Kidney (tissue), 14 donors: ENCODE results near the gene ACTRT2. TPM values are rescaled to one million over a fixed set of nuclear protein-coding genes. Genes with fewer than 3 reads are reported as not detected.

Source experiments
- DNase-seq, 5 donors: peaks; one replicate each; pipeline ENCODE4 v3.0.0-alpha.2; 2013 to 2020
- FAIRE-seq: peaks from 2 replicates; lab custom pipeline; 2012; peaks lifted over from hg19 to GRCh38; lab: Jason Lieb, UNC
- H3K27ac ChIP-seq, 2 donors: one replicate each; pipeline ENCODE4 v1.7.0; 2013; ENCODE audit warnings: low read depth in 2 of 2, low read length in 2 of 2, inconsistent platforms in 1 of 2
- H3K27me3 ChIP-seq: one replicate; pipeline ENCODE4 v1.7.1; 2013; ENCODE audit warnings: low read length, inconsistent platforms; ENCODE audit not compliant: control insufficient read depth, insufficient read depth
- H3K36me3 ChIP-seq, 3 donors: one replicate each; pipeline versions ENCODE4 v1.7.0 to v1.7.1; 2013; ENCODE audit warnings: low read length in 3 of 3, control low read depth in 1 of 3, inconsistent platforms in 1 of 3; ENCODE audit not compliant: insufficient read depth in 3 of 3, control insufficient read depth in 2 of 3
- H3K4me1 ChIP-seq, 3 donors: one replicate each; pipeline versions ENCODE4 v1.7.0 to v1.7.1; 2013; ENCODE audit warnings: low read length in 3 of 3, inconsistent platforms in 1 of 3, low read depth in 1 of 3; ENCODE audit not compliant: control insufficient read depth in 2 of 3, insufficient read depth in 2 of 3
- H3K4me3 ChIP-seq, 3 donors: one replicate each; pipeline versions ENCODE4 v1.7.0 to v1.8.1; 2013; ENCODE audit warnings: low read length in 3 of 3, control low read depth in 1 of 3, inconsistent platforms in 1 of 3
- H3K9ac ChIP-seq, 3 donors: one replicate each; pipeline versions ENCODE4 v1.7.0 to v1.7.1; 2013; ENCODE audit warnings: low read length in 3 of 3, control low read depth in 1 of 3, inconsistent platforms in 1 of 3
- H3K9me3 ChIP-seq, 3 donors: one replicate each; pipeline versions ENCODE4 v1.7.0 to v1.7.1; 2013; ENCODE audit warnings: low read length in 3 of 3, control low read depth in 1 of 3, inconsistent platforms in 1 of 3; ENCODE audit not compliant: control insufficient read depth in 2 of 3, insufficient read depth in 1 of 3
- CTCF ChIP-seq: IDR thresholded peaks from 3 replicates; pipeline ENCODE4 v1.5.1; 2012; ENCODE audit warnings: mild to moderate bottlenecking, moderate library complexity, borderline replicate concordance; ENCODE audit not compliant: insufficient read depth; ENCODE audit errors: extremely low read depth
- intact Hi-C: fragments of 100-400 bp; cut with DNase I; formaldehyde crosslinking; loops from one replicate; pipeline ENCODE4 v1.11.1; 2022
- polyA plus RNA-seq: library from polyadenylated mRNA; stranded (reverse); fragments of 350-450 nt; fragmentation: Illumina TruSeq; extraction: RNeasy Lipid Tissue Mini Kit (QIAGEN cat#74804); gene quantifications from one replicate; pipeline ENCODE4 v1.2.3, GENCODE V29; 2014; ENCODE audit warnings: low read depth, low replicate concordance; ENCODE audit not compliant: insufficient read depth
- total RNA-seq: library from RNA; stranded (reverse); fragmentation: NEBNext Ultra II Directional; extraction: Animal tissue kit (Norgen Biotek cat#: 25700); gene quantifications from one replicate; pipeline ENCODE4 v1.2.1, GENCODE V29; 2021
- donor health status: control.
- donor health status: control.
- donor health status: control.
- donor health status: control.
- donor health status: control.
- donor health status: DM: yes; HTN: yes; CAD: no.
- donor health status: Normal renal cell carcinoma (clear cell type).

The ACTRT2 gene
- total and polyA plus RNA-seq, 2 donors from 2014 or later = not detected

GRCh38 chr1:2986549-2987305, 34.5 kb upstream of the ACTRT2 start:
- DNase-seq (peak in 2 of 5 donors; percentile 35 to 36), FAIRE-seq (no peak)
- no peak overlapping the region for H3K9ac ChIP-seq
- no peaks in the 10 kb centered on the region for H3K36me3 ChIP-seq
- TF ChIP-seq CTCF = no peak
- no peaks in the 10 kb centered on the region for H3K9me3 ChIP-seq
- H3K4me1 ChIP-seq = no peaks in the 10 kb centered on the region
- H3K4me3 ChIP-seq = no peak overlapping the region
- H3K27ac ChIP-seq = no peak overlapping the region
- intact Hi-C loops = no loop called here
- H3K27me3 ChIP-seq = no peaks in the 10 kb centered on the region

- peak in 2 of 5 donors; percentile 57 to 63 for DNase-seq
- no peak for FAIRE-seq
- Histone ChIP-seq H3K4me1 (no peaks in the 10 kb centered on the region), H3K4me3 (no peak overlapping the region), H3K9ac (no peak overlapping the region), H3K36me3 (no peaks in the 10 kb centered on the region), H3K9me3 (no peaks in the 10 kb centered on the region), H3K27ac (no peak overlapping the region), H3K27me3 (no peaks in the 10 kb centered on the region)
- intact Hi-C loops = no loop called here
- TF ChIP-seq CTCF = no peak
Measured at GRCh38 chr1:2987773-2988172, 33.5 kb upstream of the ACTRT2 start.

GRCh38 chr1:2988256-2988655, 33.0 kb upstream of the ACTRT2 start:
- H3K27me3 ChIP-seq = no peaks in the 10 kb centered on the region
- no peak for TF ChIP-seq CTCF
- no peak overlapping the region for H3K4me3 ChIP-seq
- no peaks in the 10 kb centered on the region for H3K9me3 ChIP-seq
- DNase-seq (peak in 1 of 5 donors; percentile 27), FAIRE-seq (no peak)
- no peaks in the 10 kb centered on the region for H3K4me1 ChIP-seq
- H3K36me3 ChIP-seq = no peaks in the 10 kb centered on the region
- no peak overlapping the region for H3K9ac ChIP-seq
- no peak overlapping the region for H3K27ac ChIP-seq
- intact Hi-C loops = no loop called here
